Putamen (tissue), 1 donor: ENCODE data around the gene EGFL7.

Source experiments
- DNase-seq: peaks from one replicate; pipeline ENCODE4 v3.0.0-alpha.2; 2016; ENCODE audit warnings: low spot score

Gene EGFL7

GRCh38 chr9:136672431-136673087 is 9.8 kb downstream of the EGFL7 start:
- DNase-seq = no peak

- DNase-seq = no peak
These were observed 10.6 kb downstream of the EGFL7 start for GRCh38 chr9:136673088-136673974.

- no peak for DNase-seq
These were observed 11.5 kb downstream of the EGFL7 start for GRCh38 chr9:136673975-136674785.

- no peak for DNase-seq
These were observed 12.2 kb downstream of the EGFL7 start for GRCh38 chr9:136674786-136675349.

GRCh38 chr9:136675477-136676296 is 13.0 kb downstream of the EGFL7 start:
- DNase-seq = no peak

- DNase-seq = no peak
These were observed 13.6 kb downstream of the EGFL7 start for GRCh38 chr9:136676297-136676794.

- no peak for DNase-seq
These were observed 14.4 kb downstream of the EGFL7 start for GRCh38 chr9:136676920-136677686.

GRCh38 chr9:136678034-136678433 is 15.3 kb downstream of the EGFL7 start:
- no peak for DNase-seq

- no peak for DNase-seq
These were observed 15.9 kb downstream of the EGFL7 start for GRCh38 chr9:136678624-136679023.

GRCh38 chr9:136679431-136679941 is 16.8 kb downstream of the EGFL7 start:
- no peak for DNase-seq

GRCh38 chr9:136681029-136681428 is 18.3 kb downstream of the EGFL7 start:
- DNase-seq = no peak

- no peak for DNase-seq
These were observed 19.4 kb downstream of the EGFL7 start for GRCh38 chr9:136681945-136682699.

- DNase-seq = no peak
These were observed 20.0 kb downstream of the EGFL7 start for GRCh38 chr9:136682710-136683109.

- DNase-seq = no peak
These were observed 20.5 kb downstream of the EGFL7 start for GRCh38 chr9:136683173-136683745.

GRCh38 chr9:136683755-136684154 is 21.0 kb downstream of the EGFL7 start:
- DNase-seq = no peak

- no peak for DNase-seq
These were observed 21.6 kb downstream of the EGFL7 start for GRCh38 chr9:136684339-136684738.

- no peak for DNase-seq
These were observed 22.1 kb downstream of the EGFL7 start for GRCh38 chr9:136684799-136685198.

GRCh38 chr9:136685216-136685615 is 22.5 kb downstream of the EGFL7 start:
- no peak for DNase-seq
